Colonic mucosa (tissue), 4 donors: ENCODE results near the gene HEYL. TPM values are rescaled to one million over a fixed set of nuclear protein-coding genes. Genes with fewer than 3 reads are reported as not detected.

Experiments
- DNase-seq: peaks from one replicate; pipeline ENCODE4 v3.0.0-alpha.2; 2020
- H3K27ac ChIP-seq: fragments of 200-600 bp; one replicate; pipeline ENCODE4 v1.8.0; 2021
- H3K27me3 ChIP-seq: fragments of 200-600 bp; one replicate; pipeline ENCODE4 v1.8.0; 2021
- H3K36me3 ChIP-seq: fragments of 200-600 bp; one replicate; pipeline ENCODE4 v1.8.0; 2021
- H3K4me1 ChIP-seq: fragments of 200-600 bp; one replicate; pipeline ENCODE4 v1.8.0; 2021; ENCODE audit warnings: mild to moderate bottlenecking
- H3K4me3 ChIP-seq: fragments of 200-600 bp; one replicate; pipeline ENCODE4 v1.8.0; 2021
- H3K9ac ChIP-seq, 2 donors: one replicate each; pipeline ENCODE4 v1.7.0; 2013; ENCODE audit warnings: control low read depth in 2 of 2, low read depth in 2 of 2, low read length in 2 of 2
- H3K9me3 ChIP-seq: fragments of 200-600 bp; one replicate; pipeline ENCODE4 v1.8.0; 2021
- intact Hi-C: fragments of 100-400 bp; cut with DNase I; formaldehyde crosslinking; loops from one replicate; pipeline ENCODE4 v1.14.1; 2022
- total RNA-seq, 2 donors: library from RNA; stranded (reverse); fragmentation: NEBNext Ultra II Directional in 1 of 2; extraction: Animal tissue kit (Norgen Biotek cat#: 25700) in 1 of 2; gene quantifications; one replicate each; pipeline ENCODE4 v1.2.1, GENCODE V29; 2021
- TF ChIP-seq, protein P1 (sequence below): fragments of 200-600 bp; IDR thresholded peaks from one replicate; pipeline ENCODE4 v1.8.0; 2022; ENCODE audit warnings: antibody characterized with exemption, mild to moderate bottlenecking
- donor health status: healthy.
- donor health status: DM: no; HTN: no; CAD: no.
- donor health status: DM: no; HTN: no; CAD: no.

HEYL gene
- total RNA-seq, 2 donors from 2014 or later = 0.91 to 2.4 TPM

DNA sequence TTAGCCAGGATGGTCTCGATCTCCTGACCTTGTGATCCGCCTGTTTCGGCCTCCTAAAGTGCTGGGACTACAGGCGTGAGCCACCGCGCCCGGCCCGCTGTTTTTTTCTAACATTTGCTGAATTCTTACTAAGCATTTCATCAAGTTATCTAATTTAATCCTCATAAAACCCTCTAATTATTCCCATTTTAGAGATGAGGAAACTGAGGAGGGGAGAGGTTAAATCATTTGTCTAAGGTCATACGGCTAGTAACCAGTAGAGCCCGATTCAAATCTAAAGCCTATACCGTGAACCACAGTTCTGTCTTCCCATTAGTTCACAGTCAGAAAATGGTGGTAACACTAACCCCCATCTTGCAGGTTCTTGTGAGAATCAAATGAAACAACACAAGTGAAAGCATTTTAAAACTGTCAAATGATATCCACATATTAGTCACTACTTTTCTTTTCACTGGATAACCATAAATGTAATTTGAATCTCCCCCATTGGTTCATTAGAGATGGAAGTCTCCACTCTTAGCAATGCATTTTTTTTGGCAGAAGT is 10.6 kb downstream of the HEYL start:
- Histone ChIP-seq H3K27ac (no peak overlapping the region), H3K27me3 (no peaks in the 10 kb centered on the region), H3K4me1 (no peaks in the 10 kb centered on the region), H3K9ac (no peak overlapping the region), H3K36me3 (no peaks in the 10 kb centered on the region), H3K9me3 (no peaks in the 10 kb centered on the region), H3K4me3 (no peak overlapping the region)
- DNase-seq = no peak
- intact Hi-C loops = no loop called here
- TF ChIP-seq, protein P1, sequence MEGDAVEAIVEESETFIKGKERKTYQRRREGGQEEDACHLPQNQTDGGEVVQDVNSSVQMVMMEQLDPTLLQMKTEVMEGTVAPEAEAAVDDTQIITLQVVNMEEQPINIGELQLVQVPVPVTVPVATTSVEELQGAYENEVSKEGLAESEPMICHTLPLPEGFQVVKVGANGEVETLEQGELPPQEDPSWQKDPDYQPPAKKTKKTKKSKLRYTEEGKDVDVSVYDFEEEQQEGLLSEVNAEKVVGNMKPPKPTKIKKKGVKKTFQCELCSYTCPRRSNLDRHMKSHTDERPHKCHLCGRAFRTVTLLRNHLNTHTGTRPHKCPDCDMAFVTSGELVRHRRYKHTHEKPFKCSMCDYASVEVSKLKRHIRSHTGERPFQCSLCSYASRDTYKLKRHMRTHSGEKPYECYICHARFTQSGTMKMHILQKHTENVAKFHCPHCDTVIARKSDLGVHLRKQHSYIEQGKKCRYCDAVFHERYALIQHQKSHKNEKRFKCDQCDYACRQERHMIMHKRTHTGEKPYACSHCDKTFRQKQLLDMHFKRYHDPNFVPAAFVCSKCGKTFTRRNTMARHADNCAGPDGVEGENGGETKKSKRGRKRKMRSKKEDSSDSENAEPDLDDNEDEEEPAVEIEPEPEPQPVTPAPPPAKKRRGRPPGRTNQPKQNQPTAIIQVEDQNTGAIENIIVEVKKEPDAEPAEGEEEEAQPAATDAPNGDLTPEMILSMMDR = no peak

DNA sequence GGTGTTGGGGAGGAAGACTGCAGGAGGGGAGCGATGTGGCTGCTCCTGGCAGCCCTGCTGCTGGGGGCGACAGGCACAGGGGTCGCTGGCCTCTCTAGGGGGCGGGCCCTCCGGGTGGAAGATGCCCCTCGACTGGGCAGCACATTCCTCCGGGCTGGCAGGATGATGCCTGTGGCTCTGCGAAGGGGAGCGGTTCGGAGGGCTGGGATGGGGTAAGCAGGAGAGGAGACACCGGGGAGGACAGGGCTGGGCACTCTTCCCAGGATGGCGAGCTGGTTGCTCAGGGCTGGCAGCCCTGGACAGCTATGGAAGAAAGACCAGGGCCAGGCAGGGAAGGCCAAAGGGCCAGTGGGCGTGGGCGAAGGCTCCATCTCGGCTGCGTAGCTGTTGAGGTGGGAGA is 12.8 kb downstream of the HEYL start:
- intact Hi-C loops = no loop called here
- Histone ChIP-seq H3K27me3 (no peaks in the 10 kb centered on the region), H3K27ac (no peak overlapping the region), H3K9ac (no peak overlapping the region), H3K36me3 (no peaks in the 10 kb centered on the region), H3K9me3 (no peaks in the 10 kb centered on the region), H3K4me1 (no peaks in the 10 kb centered on the region), H3K4me3 (no peak overlapping the region)
- no peak for DNase-seq
- TF ChIP-seq, protein P1 = no peak

DNA sequence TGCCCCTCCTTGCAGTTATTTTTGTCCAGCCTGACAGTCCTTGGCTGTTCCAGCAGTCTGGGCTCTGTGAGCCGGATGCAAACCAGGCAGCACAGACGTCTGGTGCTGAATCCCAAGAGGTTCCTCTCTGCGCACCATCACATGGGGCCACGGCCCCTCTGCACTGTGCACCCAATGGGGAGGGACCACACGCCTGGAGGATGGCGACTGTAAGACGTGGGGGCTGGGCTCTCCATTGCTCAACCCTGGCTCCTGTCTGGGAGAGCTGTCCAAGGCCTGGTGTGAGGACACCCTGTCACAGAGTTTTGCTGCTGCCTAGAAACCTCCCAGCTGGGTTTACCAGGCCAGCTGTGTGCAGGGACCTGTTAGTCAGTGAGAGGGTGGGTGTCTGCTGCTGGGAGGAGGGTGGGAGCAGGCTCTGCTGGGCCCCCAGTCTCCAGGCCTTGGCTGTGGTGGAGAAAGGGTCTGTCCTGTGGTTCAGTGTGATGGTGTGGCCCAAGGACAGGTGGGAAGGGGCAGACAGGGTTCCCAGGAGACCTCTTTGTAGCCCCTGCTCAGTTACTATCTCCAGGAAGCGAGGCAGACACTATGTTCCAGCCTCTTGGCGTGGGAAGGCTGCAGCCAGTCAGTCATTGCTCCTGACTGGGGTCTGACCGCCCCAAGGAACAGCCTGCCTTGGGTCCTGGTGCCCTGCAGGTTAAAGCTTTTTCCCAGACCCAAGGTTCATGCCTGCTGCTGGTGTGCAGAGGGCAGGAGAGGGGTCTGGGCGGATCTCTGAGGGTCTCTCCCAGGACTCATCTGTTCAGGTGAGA is 13.8 kb downstream of the HEYL start:
- H3K4me1 ChIP-seq = no peaks in the 10 kb centered on the region
- no peak overlapping the region for H3K4me3 ChIP-seq
- peak; percentile 50 for DNase-seq
- H3K9me3 ChIP-seq = no peaks in the 10 kb centered on the region
- H3K27ac ChIP-seq = no peak overlapping the region
- TF ChIP-seq, protein P1 = no peak
- H3K9ac ChIP-seq = no peak overlapping the region
- no peaks in the 10 kb centered on the region for H3K36me3 ChIP-seq
- no peaks in the 10 kb centered on the region for H3K27me3 ChIP-seq
- intact Hi-C loops = no loop called here

DNA sequence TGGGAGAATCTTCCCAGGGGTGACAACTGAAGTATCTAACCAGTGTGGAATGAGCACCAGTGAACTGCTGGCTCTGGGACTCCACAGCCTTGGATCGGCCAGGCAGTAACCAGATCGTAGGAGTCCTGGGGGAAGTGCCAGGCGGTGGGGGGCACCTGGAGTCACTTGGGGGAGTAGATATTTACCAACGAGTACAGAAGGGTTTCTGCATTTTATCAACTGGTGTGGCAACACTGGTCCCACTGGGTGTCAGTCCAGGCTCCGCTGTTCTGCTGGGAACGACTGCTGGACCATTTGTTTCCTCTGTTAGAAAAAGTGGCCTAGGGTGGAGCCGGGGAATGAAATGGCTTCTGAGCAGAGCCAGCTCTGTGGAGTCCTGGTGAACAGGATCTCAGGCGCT is 14.4 kb downstream of the HEYL start:
- TF ChIP-seq, protein P1 = no peak
- no peak overlapping the region for H3K9ac ChIP-seq
- H3K27ac ChIP-seq = no peak overlapping the region
- H3K4me3 ChIP-seq = no peak overlapping the region
- H3K4me1 ChIP-seq = no peaks in the 10 kb centered on the region
- no peaks in the 10 kb centered on the region for H3K36me3 ChIP-seq
- H3K27me3 ChIP-seq = no peaks in the 10 kb centered on the region
- no peaks in the 10 kb centered on the region for H3K9me3 ChIP-seq
- intact Hi-C loops = no loop called here
- no peak for DNase-seq

DNA sequence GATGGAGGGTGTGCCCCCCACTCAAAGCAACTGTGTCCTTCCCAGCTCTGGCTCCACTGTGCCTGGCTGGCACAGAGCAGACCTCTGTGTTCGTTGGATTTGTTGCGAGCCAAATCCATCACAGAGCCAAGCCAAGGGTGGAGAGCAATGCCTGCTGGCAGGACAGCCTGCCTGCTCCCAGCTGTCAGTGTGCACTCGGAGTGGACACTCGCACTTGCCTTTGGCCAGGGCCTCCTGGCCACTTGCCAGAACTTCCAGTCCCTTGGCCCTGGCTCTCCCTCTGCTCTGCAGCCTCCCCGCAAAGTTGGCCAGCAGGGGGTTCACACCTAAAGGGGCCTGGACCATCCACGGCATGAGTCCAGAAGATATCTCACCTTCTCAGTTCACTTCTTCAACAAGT is 16.4 kb downstream of the HEYL start:
- H3K27me3 ChIP-seq = no peaks in the 10 kb centered on the region
- no peaks in the 10 kb centered on the region for H3K4me1 ChIP-seq
- intact Hi-C loops = no loop called here
- no peak for DNase-seq
- TF ChIP-seq, protein P1 = no peak
- no peaks in the 10 kb centered on the region for H3K9me3 ChIP-seq
- no peaks in the 10 kb centered on the region for H3K36me3 ChIP-seq
- no peak overlapping the region for H3K27ac ChIP-seq
- no peak overlapping the region for H3K9ac ChIP-seq
- H3K4me3 ChIP-seq = no peak overlapping the region
